DOHH2 (cell line): ENCODE data around the gene HLA-E.
"Not testable (repeated sequence)": the region's sequence is repeated elsewhere in the genome, so short reads cannot be mapped to it uniquely, and the experiment has no call there.

Experiments
- H3F3A ChIP-seq: fragments of 200-600 bp; sonication (generic), shearing (Covaris generic); 2 replicates; pipeline ENCODE4 v1.6.0; 2016; ENCODE audit warnings: antibody characterized with exemption, mild to moderate bottlenecking; ENCODE audit not compliant: control insufficient read depth, insufficient read depth
- H3K27ac ChIP-seq: fragments of 200-600 bp; sonication (generic); 2 replicates; pipeline ENCODE4 v1.5.1; 2014; ENCODE audit warnings: low read depth, mild to moderate bottlenecking, low read length, moderate library complexity
- H3K27me3 ChIP-seq: fragments of 200-600 bp; sonication (generic); 2 replicates; pipeline ENCODE4 v1.6.1; 2014; ENCODE audit warnings: mild to moderate bottlenecking, low read length, mixed read lengths; ENCODE audit not compliant: control insufficient read depth
- H3K36me3 ChIP-seq: fragments of 200-600 bp; sonication (generic); 2 replicates; pipeline ENCODE4 v1.6.1; 2014; ENCODE audit warnings: mild to moderate bottlenecking, low read length, moderate library complexity, mixed read lengths; ENCODE audit not compliant: control insufficient read depth
- H3K4me1 ChIP-seq: fragments of 200-600 bp; sonication (generic); 2 replicates; pipeline ENCODE4 v1.6.1; 2014; ENCODE audit warnings: mild to moderate bottlenecking, low read length, mixed read lengths; ENCODE audit not compliant: control insufficient read depth
- H3K4me2 ChIP-seq: fragments of 200-600 bp; sonication (generic); 2 replicates; pipeline ENCODE4 v1.6.0; 2014; ENCODE audit warnings: mild to moderate bottlenecking, low read length, moderate library complexity
- H3K4me3 ChIP-seq: fragments of 200-600 bp; sonication (generic); 2 replicates; pipeline ENCODE4 v1.5.1; 2014; ENCODE audit warnings: mild to moderate bottlenecking, low read length, mixed read lengths
- H3K79me2 ChIP-seq: fragments of 200-600 bp; sonication (generic); 2 replicates; pipeline ENCODE4 v1.6.1; 2014; ENCODE audit warnings: mild to moderate bottlenecking, low read length, mixed read lengths; ENCODE audit not compliant: control insufficient read depth
- H3K9me2 ChIP-seq: fragments of 200-600 bp; sonication (generic); replicated peaks from 2 replicates; pipeline ENCODE4 v1.6.1; 2014; ENCODE audit warnings: mild to moderate bottlenecking, low read length, mixed read lengths; ENCODE audit not compliant: control insufficient read depth
- H3K9me3 ChIP-seq: fragments of 200-600 bp; sonication (generic); 2 replicates; pipeline ENCODE4 v1.6.1; 2014; ENCODE audit warnings: antibody characterized with exemption, low read length, mixed read lengths; ENCODE audit not compliant: control insufficient read depth, insufficient read depth
- H4K20me1 ChIP-seq: fragments of 200-600 bp; sonication (generic); 2 replicates; pipeline ENCODE4 v1.6.0; 2014; ENCODE audit warnings: low read depth, mild to moderate bottlenecking, antibody characterized with exemption, low read length, moderate library complexity; ENCODE audit not compliant: control insufficient read depth, insufficient read depth
- EZH2phosphoT487 ChIP-seq: fragments of 200-600 bp; sonication (generic); IDR thresholded peaks from 2 replicates; pipeline ENCODE4 v1.6.1; 2017; ENCODE audit warnings: borderline replicate concordance, mild to moderate bottlenecking, antibody characterized with exemption, low read length, moderate library complexity, mixed read lengths
- TF ChIP-seq, protein P1 (sequence below): fragments of 200-600 bp; sonication (generic); IDR thresholded peaks from one replicate; pipeline ENCODE4 v1.5.1; 2014; ENCODE audit warnings: antibody characterized with exemption, mild to moderate bottlenecking, low read depth, low read length; ENCODE audit not compliant: poor library complexity, severe bottlenecking

HLA-E gene

DNA sequence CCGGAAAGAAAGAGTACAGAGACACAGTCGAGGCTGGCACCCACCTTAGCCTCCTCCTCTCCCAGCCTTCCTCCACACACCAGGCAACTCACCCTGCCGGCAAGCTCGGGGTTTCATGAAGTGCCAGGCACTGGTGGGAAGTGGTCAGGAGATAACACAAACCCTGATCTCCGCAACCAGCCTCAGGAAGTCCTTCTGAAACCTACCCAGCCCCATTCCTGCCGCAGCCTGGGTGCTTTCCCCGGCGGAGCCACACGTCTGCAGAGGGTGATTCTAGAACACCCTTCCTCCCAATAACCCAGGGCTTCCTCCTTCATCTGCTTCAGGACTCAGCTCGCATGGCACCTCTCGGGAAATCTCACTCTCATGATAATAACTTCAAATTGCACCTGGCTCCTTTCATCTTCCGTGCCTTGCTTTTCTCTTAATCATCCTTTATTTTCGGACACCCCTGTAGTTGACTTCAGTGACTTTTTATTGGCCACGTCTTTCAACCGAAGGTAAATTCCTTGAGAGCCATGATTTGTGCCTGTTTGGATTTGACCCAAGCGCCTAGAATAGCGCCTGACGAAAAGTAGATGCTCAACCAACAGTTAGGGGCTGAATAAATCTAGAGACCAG lies 8.7 kb upstream of the HLA-E start:
- peaks cover 50% of the 10 kb centered on the region for H3K27me3 ChIP-seq
- H3K4me2 ChIP-seq, result no peak overlapping the region
- peak; percentile 97; the same call in 1 of the 2 replicates for TF ChIP-seq EZH2phosphoT487
- TF ChIP-seq, protein P1, sequence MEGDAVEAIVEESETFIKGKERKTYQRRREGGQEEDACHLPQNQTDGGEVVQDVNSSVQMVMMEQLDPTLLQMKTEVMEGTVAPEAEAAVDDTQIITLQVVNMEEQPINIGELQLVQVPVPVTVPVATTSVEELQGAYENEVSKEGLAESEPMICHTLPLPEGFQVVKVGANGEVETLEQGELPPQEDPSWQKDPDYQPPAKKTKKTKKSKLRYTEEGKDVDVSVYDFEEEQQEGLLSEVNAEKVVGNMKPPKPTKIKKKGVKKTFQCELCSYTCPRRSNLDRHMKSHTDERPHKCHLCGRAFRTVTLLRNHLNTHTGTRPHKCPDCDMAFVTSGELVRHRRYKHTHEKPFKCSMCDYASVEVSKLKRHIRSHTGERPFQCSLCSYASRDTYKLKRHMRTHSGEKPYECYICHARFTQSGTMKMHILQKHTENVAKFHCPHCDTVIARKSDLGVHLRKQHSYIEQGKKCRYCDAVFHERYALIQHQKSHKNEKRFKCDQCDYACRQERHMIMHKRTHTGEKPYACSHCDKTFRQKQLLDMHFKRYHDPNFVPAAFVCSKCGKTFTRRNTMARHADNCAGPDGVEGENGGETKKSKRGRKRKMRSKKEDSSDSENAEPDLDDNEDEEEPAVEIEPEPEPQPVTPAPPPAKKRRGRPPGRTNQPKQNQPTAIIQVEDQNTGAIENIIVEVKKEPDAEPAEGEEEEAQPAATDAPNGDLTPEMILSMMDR, result no peak
- no peaks in the 10 kb centered on the region for H3K9me2 ChIP-seq
- H3K27ac ChIP-seq, result no peak overlapping the region
- no peaks in the 10 kb centered on the region for H4K20me1 ChIP-seq
- 0 out of 2 replicates have a peak, but pooled peaks cover 3% of the 10 kb centered on the region for H3F3A ChIP-seq
- no peaks in the 10 kb centered on the region for H3K36me3 ChIP-seq
- no peaks in the 10 kb centered on the region for H3K9me3 ChIP-seq
- H3K4me3 ChIP-seq, result no peak overlapping the region
- H3K4me1 ChIP-seq, result peaks cover 9% of the 10 kb centered on the region; the same call in 1 of the 2 replicates
- H3K79me2 ChIP-seq, result no peaks in the 10 kb centered on the region

DNA sequence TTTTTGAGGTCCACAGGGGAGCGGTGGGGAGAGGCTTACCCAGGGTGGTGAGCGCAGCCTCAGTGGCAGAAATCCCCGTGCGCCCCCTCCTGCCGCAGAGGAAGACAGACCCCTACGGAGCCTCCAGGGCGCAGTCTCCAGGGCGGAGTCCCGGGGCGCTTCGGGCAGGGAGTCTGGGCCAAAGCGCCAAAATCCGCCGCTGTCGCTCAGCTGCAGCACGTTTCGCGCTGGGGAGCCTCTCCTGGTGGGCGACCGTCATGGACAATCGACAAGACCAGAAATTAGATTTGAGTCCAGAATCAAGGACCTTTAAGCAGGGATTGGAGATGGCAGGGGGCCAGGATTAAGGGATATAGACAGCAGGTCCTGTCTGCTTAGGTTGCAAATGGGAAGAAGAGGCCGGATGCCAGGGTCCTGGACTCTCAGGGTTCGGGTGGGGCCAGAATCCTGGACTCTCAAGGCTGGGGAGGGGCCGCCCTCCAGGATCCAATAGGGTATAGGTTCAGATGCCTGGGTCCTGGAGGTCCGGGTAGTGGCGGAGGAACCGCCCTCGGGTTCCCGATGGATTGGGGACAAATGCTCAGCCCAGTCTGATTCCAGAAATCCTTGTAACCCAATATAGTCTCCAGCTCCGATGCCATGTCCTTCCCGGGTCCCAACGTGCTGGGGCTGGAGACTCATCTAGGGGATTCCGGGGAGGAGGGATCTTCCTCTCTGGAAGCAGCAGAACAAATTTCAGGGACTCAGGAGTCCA lies 7.9 kb upstream of the HLA-E start:
- 0 out of 2 replicates have a peak, but pooled peaks have one; percentile 40 for TF ChIP-seq EZH2phosphoT487
- TF ChIP-seq, protein P1, result no peak
- no peaks in the 10 kb centered on the region for H3K9me3 ChIP-seq
- H3K27ac ChIP-seq, result no peak overlapping the region
- H4K20me1 ChIP-seq, result no peaks in the 10 kb centered on the region
- H3K4me1 ChIP-seq, result peaks cover 9% of the 10 kb centered on the region; the same call in 1 of the 2 replicates
- H3K4me3 ChIP-seq, result no peak overlapping the region
- no peak overlapping the region for H3K4me2 ChIP-seq
- H3K27me3 ChIP-seq, result peaks cover 53% of the 10 kb centered on the region
- no peaks in the 10 kb centered on the region for H3K9me2 ChIP-seq
- H3K36me3 ChIP-seq, result no peaks in the 10 kb centered on the region
- no peaks in the 10 kb centered on the region for H3K79me2 ChIP-seq
- 0 out of 2 replicates have a peak, but pooled peaks cover 3% of the 10 kb centered on the region for H3F3A ChIP-seq

DNA sequence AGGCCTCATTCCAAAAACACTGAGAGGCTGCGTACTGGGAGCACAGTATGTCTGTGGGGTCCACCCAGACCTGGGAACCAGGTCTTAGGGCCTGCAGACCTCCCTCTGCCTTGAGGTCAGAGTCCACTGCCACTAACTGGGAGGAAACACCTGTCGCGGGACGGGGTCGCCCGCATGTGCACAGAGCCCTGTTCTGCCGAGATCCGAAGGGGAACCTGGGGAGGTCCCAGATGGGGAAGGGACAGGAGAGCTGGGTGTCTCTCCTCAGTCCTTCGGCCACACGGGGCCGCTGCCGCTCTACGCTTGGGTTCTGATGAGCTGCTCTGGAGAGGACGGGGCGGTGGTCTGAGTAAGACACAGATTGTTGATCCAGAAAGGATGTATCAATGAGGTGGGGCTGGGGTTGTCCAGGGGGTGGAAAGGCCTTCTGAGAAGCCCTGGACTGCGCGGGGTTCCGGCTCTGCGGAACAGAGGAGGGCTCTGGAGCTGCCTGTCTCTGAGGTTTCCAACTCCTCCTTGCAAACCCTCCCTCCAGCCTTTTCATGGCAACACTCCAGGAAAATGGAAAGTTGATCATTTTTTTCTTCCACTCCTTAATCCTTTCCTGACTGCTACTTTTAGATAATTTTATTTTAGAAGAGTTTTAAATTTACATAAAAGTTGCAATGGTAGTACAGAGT lies 7.2 kb upstream of the HLA-E start:
- TF ChIP-seq, protein P1, result peak; percentile 80
- H3K27ac ChIP-seq, H3K9me3 ChIP-seq, H3K79me2 ChIP-seq, H3K4me1 ChIP-seq, H3K9me2 ChIP-seq, H3K36me3 ChIP-seq, H3F3A ChIP-seq, H3K4me2 ChIP-seq, H3K4me3 ChIP-seq, H4K20me1 ChIP-seq: not testable (repeated sequence)
- H3K27me3 ChIP-seq, result peaks cover 51% of the 10 kb centered on the region
